HG03432 (cell line): ENCODE data around the gene SLAMF1.
A peak's percentile ranks its signal among the peaks of the same experiment; 100 is the strongest.

Experiments used
- ATAC-seq: cut with Tn5 transposase; IDR thresholded peaks from one replicate; pipeline ENCODE4 v1.9.1; 2021; ENCODE audit warnings: mild to moderate bottlenecking, moderate library complexity; ENCODE audit not compliant: unreplicated experiment

SLAMF1 gene

DNA sequence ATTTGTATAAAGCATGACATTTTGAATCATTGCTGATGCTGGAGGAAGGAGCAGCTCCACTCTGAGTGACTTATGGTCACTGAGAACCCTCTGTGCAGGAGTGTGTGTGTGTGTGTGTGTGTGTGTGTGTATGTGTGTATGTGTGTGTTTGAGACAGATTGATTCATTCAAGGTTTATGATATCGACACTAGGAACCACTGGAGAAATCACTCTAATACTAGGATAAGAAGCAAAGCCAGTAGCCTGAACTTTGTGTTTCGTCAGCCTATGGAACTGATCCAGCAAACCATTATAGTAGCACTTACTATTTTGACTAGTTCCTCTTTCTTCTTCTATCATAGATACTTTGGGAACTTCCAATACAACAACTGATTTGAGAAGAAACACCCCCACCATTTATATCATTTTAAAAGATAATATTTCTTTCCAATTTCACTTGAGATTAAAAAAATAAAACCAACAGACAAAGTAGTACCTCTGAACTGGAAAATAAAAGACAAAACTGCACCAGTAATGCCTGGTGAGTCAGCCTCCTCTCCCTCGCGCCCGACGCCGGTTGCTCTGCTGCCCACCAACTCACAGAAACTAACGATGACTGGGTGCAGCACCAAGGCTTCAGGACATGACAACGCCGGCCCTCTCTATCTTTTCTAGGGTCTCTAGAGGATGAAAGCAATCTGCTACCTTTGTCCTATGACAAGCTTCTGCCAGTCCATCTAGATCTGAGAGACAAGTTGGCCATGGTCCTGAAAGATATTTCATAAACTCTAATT is 20.9 kb downstream of the SLAMF1 start:
- no peak for ATAC-seq

GRCh38 chr1:160625321-160625720 is 21.5 kb downstream of the SLAMF1 start:
- no peak for ATAC-seq

GRCh38 chr1:160624464-160624863 is 22.4 kb downstream of the SLAMF1 start:
- peak; percentile 28 for ATAC-seq

DNA sequence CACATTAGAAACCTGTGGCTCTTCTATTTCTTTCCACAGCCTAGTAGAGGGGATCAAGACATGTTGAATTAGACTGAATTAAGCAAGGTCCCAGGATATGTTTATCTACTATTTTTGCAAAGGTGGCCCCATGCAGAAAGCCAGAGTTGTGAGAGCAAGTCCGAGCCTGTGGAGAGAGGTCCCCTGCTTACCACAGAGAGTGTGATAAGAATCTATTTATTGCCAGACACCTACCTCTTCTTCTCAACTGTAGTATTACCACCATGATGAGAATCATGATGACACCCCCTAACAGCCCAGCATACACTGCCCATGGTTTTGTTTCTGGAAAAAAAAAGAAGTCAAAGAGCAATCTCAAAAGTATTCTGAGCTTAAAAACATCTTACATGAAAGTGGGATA is 23.0 kb downstream of the SLAMF1 start:
- no peak for ATAC-seq

DNA sequence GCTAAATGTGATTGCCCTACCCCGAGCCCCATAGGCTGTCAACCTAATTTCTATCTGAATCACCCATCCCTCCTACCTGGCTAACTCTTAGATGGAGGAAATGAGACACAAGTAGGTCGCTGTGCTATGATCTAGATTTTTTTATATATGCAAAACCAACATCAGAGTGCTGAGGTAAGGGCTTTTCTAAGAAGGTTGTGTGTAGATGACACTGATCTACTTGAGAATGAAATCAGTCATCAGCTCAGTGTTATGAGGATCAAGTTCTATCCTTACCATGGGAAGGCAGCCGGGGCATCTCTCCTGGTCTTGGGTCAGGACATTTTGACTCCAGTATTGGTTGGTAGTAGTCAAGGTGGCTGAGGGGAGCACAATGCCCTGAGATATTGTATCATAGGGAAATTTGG is 23.6 kb downstream of the SLAMF1 start:
- no peak for ATAC-seq

- ATAC-seq, result no peak
Measured at GRCh38 chr1:160622501-160623226, 24.2 kb downstream of the SLAMF1 start.

- no peak for ATAC-seq
Measured at GRCh38 chr1:160621633-160622413, 25.0 kb downstream of the SLAMF1 start.

DNA sequence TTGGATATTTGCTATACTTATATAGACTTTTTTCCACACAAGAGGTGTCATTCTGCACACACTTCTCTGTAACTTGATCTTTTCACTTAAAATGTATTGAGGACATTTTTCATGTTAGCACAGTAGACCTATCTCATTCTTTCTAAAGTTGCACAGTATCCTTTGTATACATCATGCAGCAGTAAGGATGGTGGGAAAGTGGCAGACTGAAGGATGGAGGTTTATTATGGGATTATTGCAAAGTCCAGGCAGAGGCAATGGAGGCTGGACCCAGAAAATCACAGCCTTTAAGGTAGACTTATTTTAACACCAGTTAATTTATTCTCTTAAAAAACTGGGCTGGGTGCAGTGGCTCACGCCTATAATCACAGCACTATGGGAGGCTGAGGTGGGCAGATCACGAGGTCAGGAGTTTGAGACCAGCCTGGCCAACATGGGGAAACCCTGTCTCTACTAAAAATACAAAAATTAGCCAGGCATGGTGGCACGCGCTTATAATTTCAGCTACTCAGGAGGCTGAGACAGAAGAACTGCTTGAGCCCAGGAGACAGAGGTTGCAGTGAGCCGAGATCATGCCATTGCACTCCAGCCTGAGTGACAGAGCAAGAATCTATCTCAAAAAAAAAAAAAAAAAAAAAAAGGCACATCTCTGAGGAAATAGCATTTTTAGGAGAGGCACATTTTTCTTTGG is 25.8 kb downstream of the SLAMF1 start:
- no peak for ATAC-seq

DNA sequence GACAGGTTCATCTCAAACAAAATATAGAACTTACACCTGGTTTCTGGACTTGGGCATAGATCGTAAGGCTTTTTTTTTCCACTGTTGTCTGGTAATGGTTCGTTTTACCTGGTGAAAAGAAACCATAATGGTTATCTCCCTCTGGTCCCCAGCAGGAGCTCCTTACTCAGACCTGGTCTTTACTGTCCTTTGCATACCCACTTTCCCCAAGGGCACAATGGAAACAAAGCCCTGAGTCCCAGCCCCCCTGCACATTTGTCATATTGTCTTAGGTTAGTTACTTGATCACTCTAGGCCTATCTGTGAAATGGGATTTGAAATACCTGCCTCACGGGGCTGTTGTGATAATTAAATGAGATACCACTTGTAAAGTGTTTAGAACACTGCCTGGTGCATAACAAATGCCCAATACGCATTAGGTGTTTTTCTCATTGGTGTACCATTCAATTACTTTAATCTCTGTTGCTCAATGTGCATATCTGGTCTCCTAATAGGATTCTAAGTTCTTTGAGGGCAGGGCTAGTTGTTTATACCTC is 27.0 kb downstream of the SLAMF1 start:
- no peak for ATAC-seq

DNA sequence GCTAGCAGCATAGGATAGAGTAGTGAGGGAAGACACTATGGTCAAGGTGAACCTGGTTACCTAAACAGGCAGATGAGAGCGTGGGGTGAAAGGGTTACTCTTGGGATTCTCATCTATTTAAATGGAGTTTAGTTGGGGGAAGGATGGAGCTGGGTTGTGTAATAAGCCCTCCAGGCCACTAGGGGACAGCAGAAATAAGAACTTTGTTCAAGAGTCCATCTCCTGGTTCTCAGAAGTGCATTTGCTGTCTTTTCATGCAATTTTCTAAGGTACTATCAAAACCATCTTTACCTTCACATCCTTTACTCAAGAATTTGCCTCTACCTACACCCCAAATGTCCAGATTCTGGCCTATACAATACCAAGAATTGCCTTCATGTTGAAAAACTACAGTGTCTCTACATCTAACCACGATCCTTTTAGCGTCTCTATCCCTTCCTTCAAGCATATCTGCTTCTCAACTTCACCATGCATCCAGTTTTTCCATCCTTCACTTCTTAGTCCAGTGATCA is 28.0 kb downstream of the SLAMF1 start:
- ATAC-seq, result no peak

GRCh38 chr1:160618327-160618726 is 28.5 kb downstream of the SLAMF1 start:
- ATAC-seq, result no peak

DNA sequence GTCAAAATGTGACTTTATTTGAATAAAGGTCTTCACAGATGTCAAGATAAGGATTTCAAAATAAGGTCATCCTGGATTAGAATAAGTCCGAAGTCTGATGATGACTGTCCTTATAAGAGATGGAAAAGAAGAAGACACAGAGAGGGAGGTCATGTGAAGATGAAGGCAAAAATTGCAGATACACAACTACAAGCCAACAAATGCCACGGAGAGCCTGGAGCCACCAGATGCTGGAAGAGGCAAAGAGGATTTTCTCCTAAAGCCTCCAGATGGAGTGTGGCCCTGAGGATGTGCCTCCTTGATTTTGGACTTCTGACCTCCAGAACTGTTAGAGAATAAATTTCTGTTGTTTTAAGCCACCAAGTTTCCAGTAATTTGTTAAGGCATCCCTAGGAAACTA is 31.2 kb downstream of the SLAMF1 start:
- ATAC-seq, result no peak

DNA sequence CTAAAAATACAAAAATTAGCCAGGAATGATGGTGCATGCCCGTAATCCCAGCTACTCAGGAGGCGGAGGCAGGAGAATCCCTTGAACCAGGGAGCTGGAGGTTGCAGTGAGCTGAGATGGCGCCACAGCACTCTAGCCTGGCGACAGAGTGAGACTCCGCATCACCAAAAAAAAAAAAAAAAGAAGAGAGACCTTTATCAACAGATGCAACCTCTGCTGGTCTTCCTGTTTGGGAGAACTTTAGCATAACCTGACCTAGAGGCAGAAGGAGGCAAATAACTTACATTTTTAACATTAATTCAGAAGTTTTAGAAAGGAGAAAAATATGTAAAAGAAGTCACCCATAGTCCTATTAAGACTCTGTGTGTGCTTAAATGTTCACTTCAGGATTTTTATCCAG is 32.4 kb downstream of the SLAMF1 start:
- no peak for ATAC-seq

- ATAC-seq, result no peak
Measured at GRCh38 chr1:160612613-160613218, 34.1 kb downstream of the SLAMF1 start.

DNA sequence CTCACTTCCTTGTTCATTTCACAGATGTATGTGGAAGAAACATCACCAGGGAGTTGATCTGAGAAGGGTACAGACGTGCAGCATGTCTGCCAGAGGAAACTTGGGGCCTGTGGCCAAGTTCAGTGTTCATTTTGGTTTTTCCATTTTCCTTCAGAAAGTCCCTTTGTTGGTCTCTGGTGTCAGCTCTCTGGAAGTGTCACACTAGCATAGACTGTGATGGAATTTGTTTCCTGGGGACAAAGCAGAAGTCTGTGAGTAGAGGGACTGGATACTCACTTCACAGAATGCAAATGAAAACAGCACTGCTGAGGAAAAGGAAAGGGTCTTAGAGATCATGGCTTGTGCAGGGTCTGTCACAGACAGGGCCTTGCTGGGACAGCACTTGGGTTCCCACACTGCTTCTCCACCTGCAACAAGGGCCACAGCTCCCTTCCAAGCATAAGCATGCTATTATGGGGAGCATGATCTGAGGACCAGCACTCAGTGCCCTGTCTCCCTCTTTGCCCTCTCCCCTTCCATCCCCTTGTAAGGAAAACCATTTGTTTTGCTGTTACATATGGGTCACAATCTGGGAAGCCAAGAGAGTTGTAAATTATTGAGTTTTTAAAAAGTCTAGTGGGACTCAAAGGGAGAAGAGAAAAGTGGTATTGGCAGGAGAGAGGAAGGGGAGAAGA is 36.1 kb downstream of the SLAMF1 start:
- no peak for ATAC-seq

DNA sequence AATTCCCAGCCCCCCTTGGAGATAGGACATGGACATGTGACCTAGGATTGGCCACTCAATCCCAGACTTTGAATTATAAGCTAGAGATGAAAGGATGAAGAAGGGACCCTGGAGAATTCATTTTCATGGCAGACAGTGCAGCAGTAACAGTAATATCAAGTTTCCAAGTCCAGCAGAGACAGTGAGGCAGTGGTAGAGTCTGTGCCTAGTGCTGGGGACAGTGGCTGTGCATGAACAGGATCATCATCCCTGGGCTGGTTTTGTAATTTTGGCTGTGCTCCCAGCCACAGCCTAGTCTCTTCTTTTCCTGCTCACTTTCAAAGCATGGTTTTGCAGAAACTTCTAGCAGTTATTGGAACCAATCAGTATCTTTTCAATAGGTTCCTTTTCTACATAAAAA is 37.9 kb downstream of the SLAMF1 start:
- no peak for ATAC-seq

GRCh38 chr1:160608514-160608913 is 38.3 kb downstream of the SLAMF1 start:
- no peak for ATAC-seq

DNA sequence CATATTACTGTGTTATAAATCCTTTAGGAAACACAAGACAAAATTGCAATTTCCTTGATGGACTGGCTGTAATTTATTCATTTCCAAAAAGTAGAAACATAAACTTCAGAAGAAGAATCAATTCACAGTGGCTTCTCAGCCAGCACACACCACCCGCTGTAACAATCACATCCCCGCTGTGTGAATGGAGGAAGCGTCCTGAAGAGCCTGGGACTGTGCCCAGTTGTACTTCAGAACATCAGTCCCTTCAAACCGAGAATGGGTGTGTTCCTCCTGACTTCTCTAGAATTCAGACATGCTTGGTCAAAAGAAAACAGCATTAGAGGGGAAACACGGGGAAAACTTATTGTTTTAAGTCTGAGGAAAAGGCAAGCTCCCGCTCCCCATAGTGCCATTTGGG is 38.8 kb downstream of the SLAMF1 start:
- ATAC-seq, result no peak

GRCh38 chr1:160607672-160608032 is 39.2 kb downstream of the SLAMF1 start:
- peak; percentile 2 for ATAC-seq
